ENCODE results near the gene STXBP3. TPM values are rescaled to one million over a fixed set of nuclear protein-coding genes. Genes with fewer than 3 reads are reported as not detected.

The STXBP3 gene
- total and polyA plus RNA-seq, 2 of the 13 experiments (the other 11 are each of a cell fraction or from before 2014, with no cell fraction given): 13.0 to 20.8 TPM

- TF ChIP-seq PRDM10 (CRISPR knock-in tag; IDR thresholded peaks at IDR 0.05; ENCODE audit: low read depth) (no peak), ZNF547 (CRISPR knock-in tag; IDR thresholded peaks at IDR 0.05) (no peak), ZNF562 (CRISPR knock-in tag; IDR thresholded peaks at IDR 0.05; ENCODE audit: borderline replicate concordance) (no peak), ZNF557 (CRISPR knock-in tag; IDR thresholded peaks at IDR 0.05) (no peak), ZNF124 (CRISPR knock-in tag; IDR thresholded peaks at IDR 0.05) (no peak)
Observed at GRCh38 chr1:108813326-108813725, 66.9 kb downstream of the STXBP3 start (continued).

GRCh38 chr1:108814343-108815125 is 68.1 kb downstream of the STXBP3 start:
- BruUV-seq (replicated peaks): no TSS peak
- WGBS (ENCODE audit: low lambda C conversion rate): 51% methylated on average over 4 of the region's 4 CpGs
- no peak for TF ChIP-seq ZKSCAN5 (CRISPR knock-in tag; IDR thresholded peaks at IDR 0.05)
- TF ChIP-seq ZNF557 (CRISPR knock-in tag; IDR thresholded peaks at IDR 0.05): no peak
- TF ChIP-seq ZNF3 (CRISPR knock-in tag; IDR thresholded peaks at IDR 0.05): no peak
- TF ChIP-seq CTCF (CRISPR knock-in tag; IDR thresholded peaks at IDR 0.05): no peak
- TF ChIP-seq MTF2 (CRISPR knock-in tag; IDR thresholded peaks at IDR 0.05; ENCODE audit: borderline replicate concordance): no peak
- no peak for TF ChIP-seq CBFB (CRISPR knock-in tag; IDR thresholded peaks at IDR 0.05)
- TF ChIP-seq KLF13 (CRISPR knock-in tag; IDR thresholded peaks at IDR 0.05): no peak
- no peak for TF ChIP-seq ZNF10 (CRISPR knock-in tag; IDR thresholded peaks at IDR 0.05; ENCODE audit: borderline replicate concordance, low read depth)
- no peak for TF ChIP-seq REST (IDR thresholded peaks at IDR 0.05; ENCODE audit: borderline replicate concordance in 1 of 2, low read depth in 1 of 2, low read length in 2 of 2)
- no peak for TF ChIP-seq THAP11 (CRISPR knock-in tag; IDR thresholded peaks at IDR 0.05)

More at GRCh38 chr1:108814343-108815125, 68.1 kb downstream of the STXBP3 start:
- H3K79me2 ChIP-seq (ENCODE audit: insufficient read depth, low read length): no peaks in the 10 kb centered on the region
- intact Hi-C loops (cut with micrococcal nuclease; ENCODE audit: unreplicated experiment) (no loop called here), in situ Hi-C loops (cut with HindIII; ENCODE audit: extremely low pct_ligation_motif_present, low pct_unique_long_range_greater_than_20kb) (no loop called here)
- H3K4me1 ChIP-seq (ENCODE audit: insufficient read depth, low read length): peaks cover 14% of the 10 kb centered on the region
- H2AFZ ChIP-seq (ENCODE audit: low read length): no peak overlapping the region
- no peak overlapping the region for H3K4me2 ChIP-seq (ENCODE audit: low read depth, low read length)
- no peaks in the 10 kb centered on the region for H3K36me3 ChIP-seq (replicated peaks in 1 of 2; ENCODE audit: control insufficient read depth in 1 of 2, insufficient read depth in 2 of 2, low read length in 2 of 2)
- POLR2A ChIA-PET: no interaction called here
- no peak overlapping the region for H3K27ac ChIP-seq (ENCODE audit: extremely low read length, insufficient read depth, low read length)
- CTCF ChIA-PET (ENCODE audit: low intra/inter-chr PET ratio, low total read pairs): no interaction called here
- no peak for ATAC-seq
- H3K9ac ChIP-seq (ENCODE audit: insufficient read depth, low read depth, low read length): no peak overlapping the region
- no peak for FAIRE-seq
- no peaks in the 10 kb centered on the region for H3K27me3 ChIP-seq (ENCODE audit: control insufficient read depth in 1 of 2, insufficient read depth in 2 of 2, low read length in 2 of 2)
- no peak for DNase-seq (ENCODE audit: low spot score)
- H3K4me3 ChIP-seq (replicated peaks in 1 of 3; ENCODE audit: insufficient read depth in 1 of 3, low read depth in 2 of 3, low read length in 3 of 3): no peak overlapping the region
- no peaks in the 10 kb centered on the region for H3K9me3 ChIP-seq (ENCODE audit: low read length)
- no peaks in the 10 kb centered on the region; the same call in 1 of the 2 replicates for H4K20me1 ChIP-seq (ENCODE audit: insufficient read depth, low read length)
